ENCODE data around the gene SLC10A1.
"Not testable (repeated sequence)": the region's sequence is repeated elsewhere in the genome, so short reads cannot be mapped to it uniquely, and the experiment has no call there.

Gene SLC10A1

DNA sequence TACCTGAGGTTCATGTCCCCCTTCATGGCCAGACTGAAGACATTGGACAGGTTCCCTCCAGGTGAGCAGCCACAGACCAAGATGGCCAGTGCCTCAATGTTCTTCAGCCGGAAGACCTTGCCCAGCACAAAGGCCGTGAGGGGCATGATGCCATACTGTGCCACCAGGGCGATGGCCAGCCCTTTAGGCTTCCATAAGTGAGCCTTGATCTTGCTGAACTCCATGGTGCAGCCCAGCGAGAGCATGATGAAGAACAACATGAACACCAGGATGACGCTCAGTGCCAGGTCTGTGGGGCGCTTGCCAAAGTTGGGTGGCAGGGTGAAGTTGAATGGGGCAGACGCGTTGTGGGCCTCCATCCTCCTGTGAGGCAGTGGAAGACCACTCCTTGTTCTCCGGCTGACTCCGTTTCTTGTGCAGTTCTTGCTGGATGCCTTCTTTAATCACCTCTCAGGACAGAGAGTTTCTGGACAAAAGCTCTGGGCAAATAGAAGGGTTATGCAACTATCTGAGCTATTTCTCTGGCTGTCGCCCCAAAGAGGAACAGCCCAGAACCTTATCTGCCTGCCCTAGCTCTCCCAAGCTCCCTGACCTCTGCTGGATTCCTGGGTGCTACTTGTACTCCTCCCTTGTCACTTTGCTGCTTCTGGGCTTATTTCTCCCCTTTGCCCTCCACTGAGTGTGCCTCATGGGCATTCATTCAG is at the start of gene SLC10A1:
Gene SLC10A1, minus strand, starts transcription at position 445 of the 704 bp plus-strand sequence. Its CDS starts 86 bp downstream, at position 359.
- DNase-seq (ENCODE audit: low read depth, low spot score): no peak

DNA sequence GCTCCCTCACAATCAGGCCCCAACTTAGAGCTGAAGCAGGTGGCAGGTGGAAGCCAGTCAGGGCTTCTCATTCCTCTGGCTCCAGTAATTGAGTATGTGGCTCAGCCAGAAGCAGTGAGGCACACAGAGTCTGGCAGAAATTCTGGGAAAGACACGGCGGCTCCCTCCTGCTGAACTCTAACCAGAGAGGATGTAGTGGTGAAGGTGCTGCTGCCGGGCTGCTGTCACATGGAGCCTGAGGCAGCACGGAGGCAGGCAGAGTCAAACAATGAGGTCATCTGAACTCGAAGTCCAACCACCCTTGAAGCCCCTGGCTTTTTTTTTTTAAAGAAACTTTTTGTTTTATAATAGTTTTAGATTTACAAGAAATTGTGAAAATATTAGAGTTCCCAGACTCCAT is 48.7 kb upstream of the SLC10A1 start:
- DNase-seq (ENCODE audit: low read depth, low spot score): no peak

- DNase-seq (ENCODE audit: low read depth, low spot score): no peak
These were observed 48.1 kb upstream of the SLC10A1 start for GRCh38 chr14:69845050-69845581.

DNA sequence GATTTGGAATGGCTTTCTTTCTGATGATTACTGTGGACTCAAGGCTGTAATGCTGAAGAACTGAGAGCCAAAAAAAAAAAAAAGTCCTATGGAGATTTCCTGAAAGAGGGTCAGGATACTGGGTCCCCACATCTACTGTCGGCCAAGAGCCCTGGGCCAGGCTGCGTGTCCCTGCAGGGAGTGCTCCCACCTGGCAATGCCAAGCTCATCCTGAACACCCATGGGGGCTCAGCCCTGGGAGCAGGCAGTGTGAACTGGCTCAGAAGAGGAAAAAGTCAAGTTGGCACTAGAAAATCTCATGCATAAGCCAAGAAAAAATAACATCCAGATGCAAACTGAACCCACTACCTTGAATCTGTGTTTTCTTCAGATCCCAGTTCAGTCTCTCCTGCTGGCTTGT is 47.1 kb upstream of the SLC10A1 start:
- DNase-seq (ENCODE audit: low read depth, low spot score): no peak

DNA sequence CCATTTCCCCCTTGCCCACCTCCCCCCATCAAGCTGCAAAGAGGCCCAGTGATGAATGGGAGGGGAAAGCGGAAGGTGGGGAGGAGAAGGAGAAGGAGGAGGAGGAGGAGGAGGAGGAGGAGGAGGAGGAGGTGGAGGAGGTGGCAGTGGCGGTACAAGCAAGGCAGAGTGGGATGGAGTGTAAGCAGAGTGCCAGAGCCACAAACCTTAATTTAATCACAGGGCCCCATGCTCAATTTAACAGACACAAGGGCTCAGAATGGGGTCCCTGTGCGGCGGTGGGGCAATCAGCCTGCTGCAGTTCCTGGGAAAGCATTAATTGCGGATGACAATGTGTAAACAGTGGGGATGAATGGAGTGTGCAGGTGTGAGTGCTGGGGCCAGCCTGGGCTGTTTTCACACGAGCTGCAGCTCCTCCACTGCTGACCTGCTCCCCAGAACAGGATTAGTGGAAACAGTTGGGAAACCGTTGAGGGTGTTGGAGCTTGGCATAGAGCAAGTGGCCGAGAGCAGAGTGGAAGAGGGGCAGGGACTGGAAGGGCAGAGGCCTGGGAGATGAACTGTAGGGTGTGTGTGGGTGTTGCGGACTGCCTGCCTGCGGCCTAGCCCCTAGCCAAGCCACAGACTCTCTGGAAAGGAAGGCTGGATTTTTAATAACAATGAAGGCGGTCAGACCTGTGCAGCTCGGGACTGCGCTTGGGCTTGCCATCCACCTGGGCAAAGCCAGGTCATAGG is 45.8 kb upstream of the SLC10A1 start:
- DNase-seq (ENCODE audit: low read depth, low spot score): no peak

DNA sequence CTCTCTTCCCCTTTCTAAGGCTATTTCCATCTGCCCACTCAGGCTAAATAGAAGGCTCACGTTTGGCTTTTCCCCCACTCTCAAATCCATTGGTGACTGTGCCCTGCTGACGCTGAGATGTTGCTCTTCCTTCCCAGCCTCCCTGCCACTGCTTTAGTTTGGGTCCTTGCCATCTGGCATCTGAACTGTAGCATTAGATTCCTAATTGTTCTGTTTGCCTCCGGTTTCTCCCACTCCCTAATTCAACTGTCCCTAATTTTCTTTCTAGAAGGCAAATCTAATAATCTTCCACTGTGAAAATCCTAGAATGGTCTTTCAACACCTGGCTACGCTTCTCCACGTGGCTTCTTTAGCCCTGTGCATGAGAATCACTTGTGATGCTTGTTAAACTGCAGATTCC is 44.6 kb upstream of the SLC10A1 start:
- DNase-seq (ENCODE audit: low read depth, low spot score): no peak

DNA sequence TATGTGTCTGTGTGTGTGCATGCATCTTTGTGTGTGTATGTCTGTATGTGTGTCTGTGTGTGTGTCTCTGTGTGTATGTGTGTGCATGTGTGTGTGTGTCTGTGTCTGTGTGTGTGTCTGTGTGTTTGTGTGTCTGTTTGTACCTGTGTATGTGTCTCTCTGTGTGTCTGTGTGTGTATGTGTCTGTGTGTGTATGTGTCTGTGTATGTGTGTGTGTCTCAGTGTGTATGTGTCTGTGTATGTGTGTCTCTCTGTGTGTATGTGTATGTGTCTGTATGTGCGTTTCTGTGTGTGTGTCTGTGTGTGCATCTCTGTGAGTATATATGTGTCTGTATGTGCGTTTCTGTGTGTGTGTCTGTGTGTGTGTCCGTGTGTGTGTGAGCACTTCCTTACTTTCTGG is 42.6 kb upstream of the SLC10A1 start:
- no peak for DNase-seq (ENCODE audit: low read depth, low spot score)

DNA sequence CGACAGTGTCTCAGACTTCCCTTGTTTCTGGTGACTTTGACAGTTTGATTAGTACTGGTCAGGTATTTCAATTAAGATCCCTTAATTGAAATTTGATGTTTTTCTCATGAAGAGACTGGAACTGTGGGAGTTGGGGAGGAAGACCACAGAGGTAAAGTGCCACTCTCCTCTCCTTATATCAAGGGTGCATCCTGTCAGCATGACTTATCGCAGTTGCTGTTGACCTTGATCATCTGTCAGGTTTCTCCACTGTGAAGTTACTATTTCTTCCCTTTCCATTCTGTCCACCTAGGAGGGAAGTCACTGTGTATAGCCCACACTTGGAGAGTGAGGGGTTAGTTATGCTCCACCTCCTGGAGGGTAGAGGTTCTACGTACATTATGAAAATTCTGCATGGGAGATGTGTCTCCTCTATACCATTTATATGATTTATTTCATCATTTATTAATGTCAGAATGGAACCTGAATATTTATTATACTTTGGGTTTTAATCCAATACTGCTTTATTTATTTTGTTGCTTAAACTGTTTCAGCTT is 41.9 kb upstream of the SLC10A1 start:
- no peak for DNase-seq (ENCODE audit: low read depth, low spot score)

GRCh38 chr14:69828879-69829278 is 31.8 kb upstream of the SLC10A1 start:
- DNase-seq (ENCODE audit: low read depth, low spot score): no peak

GRCh38 chr14:69828354-69828753 is 31.3 kb upstream of the SLC10A1 start:
- DNase-seq (ENCODE audit: low read depth, low spot score): no peak

DNA sequence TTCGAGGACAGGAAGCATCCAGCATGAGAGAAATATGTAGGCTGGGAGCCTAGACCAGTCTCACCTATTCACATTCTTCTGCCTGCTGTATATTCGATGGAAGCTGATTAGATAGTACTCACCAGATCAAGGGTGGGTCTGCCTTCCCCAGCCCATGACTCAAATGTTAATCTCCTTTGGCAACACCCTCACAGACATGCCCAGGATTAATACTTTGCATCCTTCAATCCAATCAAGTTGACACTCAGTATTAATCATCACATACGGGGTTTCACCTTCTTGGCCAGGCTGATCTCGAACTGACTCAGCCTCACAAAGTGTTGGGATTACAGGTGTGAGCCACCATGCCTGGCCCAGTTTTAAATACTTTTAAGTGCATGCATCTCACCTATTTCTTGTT is 30.5 kb upstream of the SLC10A1 start:
- no peak for DNase-seq (ENCODE audit: low read depth, low spot score)

- DNase-seq (ENCODE audit: low read depth, low spot score): no peak
These were observed 25.4 kb upstream of the SLC10A1 start for GRCh38 chr14:69822456-69822855.

DNA sequence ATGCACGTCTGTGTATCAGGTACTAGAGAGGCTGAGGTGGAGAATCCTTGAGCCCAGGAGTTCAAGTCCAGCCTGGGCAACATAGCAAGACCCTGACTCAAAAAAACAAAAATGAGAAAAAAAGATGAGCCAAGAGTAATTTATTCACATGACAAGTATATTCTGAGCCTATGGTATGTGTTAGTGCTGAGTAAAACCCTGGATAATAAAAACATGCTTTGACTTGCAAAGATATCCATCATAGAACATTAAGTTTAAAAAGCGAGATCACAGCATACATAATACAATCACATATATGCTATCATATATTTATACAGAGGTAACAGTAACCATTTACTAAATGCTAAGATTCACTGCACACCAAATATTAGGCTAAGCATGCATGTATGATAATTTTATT is 23.9 kb upstream of the SLC10A1 start:
- DNase-seq (ENCODE audit: low read depth, low spot score): no peak

DNA sequence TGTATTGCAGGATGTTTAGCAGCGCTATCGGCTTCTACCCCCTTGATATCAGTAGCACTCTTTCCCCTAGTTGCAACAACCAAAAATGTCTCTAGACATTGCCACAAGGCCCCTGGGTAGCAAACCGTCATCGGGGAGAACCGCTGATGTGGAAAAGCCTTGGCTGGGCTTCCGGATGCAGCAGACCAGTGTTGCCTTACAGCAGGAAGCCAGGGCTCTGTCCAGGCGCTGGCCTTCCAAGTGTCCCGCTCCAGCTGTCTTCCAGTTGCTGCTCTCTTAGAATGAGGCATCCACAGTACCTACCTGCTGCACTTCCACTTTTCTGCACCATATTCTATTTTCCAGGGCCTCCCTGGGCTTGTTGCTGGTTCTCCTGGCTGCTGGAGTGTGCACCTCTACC is 22.6 kb upstream of the SLC10A1 start:
- DNase-seq (ENCODE audit: low read depth, low spot score): no peak

- DNase-seq (ENCODE audit: low read depth, low spot score): peak; percentile 16
These were observed 21.7 kb upstream of the SLC10A1 start for GRCh38 chr14:69818758-69819191.

GRCh38 chr14:69816216-69816615 is 19.2 kb upstream of the SLC10A1 start:
- DNase-seq (ENCODE audit: low read depth, low spot score): no peak

DNA sequence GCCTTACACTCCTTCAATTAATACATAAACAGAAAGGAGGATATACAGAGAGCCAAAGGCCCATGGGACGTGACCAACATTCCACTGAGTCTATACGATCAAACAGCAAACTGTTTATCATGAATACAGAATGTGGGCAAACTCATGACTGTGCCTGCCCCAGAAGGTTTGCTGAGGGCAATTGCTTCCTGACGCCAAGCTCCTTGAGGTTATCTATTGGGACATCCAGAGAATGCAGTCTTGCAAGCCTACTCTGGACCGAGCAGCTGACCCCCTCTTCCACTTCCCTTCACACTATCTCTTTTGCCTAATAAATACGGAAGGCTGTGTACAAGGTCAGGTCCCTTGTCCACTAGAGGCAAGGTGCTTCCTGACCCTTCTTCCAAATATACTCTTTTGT is 18.5 kb upstream of the SLC10A1 start:
- DNase-seq (ENCODE audit: low read depth, low spot score): no peak

DNA sequence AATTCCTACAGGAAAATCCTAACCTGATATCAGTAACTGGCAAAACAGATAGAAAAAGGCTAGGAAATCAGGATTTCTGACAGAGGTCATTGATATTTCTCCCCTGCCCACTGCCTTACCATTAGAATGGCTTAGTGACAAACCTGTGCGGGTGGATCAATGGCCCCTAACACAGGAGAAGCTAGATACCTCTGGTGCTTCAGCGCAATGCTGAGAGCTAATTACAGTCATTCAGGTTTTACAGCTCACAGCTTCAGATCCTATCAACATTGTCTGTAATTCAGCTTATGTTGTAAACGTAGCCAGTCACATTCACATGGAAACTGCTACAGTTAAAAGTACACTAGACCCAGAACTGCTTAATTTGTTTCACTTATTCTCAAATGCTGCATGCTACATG is 17.4 kb upstream of the SLC10A1 start:
- DNase-seq (ENCODE audit: low read depth, low spot score): no peak

- DNase-seq (ENCODE audit: low read depth, low spot score): not testable (repeated sequence)
These were observed 16.3 kb upstream of the SLC10A1 start for GRCh38 chr14:69813346-69813745.

DNA sequence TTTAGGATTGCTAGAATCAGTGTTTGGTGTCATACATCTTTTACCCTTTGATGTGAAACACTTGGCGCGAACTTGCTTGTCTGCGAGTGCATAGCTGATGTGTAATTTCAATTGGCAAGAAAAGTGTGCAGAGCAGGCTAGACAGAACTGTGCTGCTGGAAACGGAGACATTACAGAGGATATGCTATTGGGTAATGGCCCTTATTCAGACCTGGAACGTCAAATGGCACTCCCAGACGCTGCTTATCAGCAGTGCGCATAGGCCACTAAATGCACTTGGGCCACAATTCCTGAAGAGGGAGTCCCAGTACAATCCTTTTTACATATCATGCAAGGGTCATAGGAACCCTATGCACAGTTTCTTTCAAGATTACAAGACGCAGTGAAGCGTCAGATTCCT is 15.7 kb upstream of the SLC10A1 start:
- DNase-seq (ENCODE audit: low read depth, low spot score): no peak

DNA sequence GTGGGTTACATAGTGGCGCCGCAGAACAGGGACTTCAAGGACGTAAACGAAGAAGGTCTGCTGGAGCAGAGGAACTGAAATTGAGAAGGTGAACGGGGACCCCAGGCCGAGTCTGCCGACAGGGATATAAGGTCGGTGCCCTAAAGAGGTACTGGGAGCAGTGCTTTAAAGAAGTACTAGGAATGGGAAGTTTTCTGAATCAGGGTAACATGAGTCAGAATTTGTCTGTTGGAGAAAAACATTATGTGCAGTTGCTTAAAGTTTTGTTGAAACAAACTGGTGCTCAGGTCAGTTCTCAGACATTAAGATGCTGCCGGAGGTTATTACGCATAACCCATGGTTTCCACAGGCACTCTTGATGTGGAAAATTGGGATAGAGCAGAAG is 14.8 kb upstream of the SLC10A1 start:
- DNase-seq (ENCODE audit: low read depth, low spot score): no peak

GRCh38 chr14:69811227-69811867 is 14.3 kb upstream of the SLC10A1 start:
- DNase-seq (ENCODE audit: low read depth, low spot score): no peak

All from activated CD4-positive, CD25-positive, alpha-beta regulatory T cell treated with anti-CD3 and anti-CD28 coated beads, Interleukin-2, amount 50 U/mL, for 16 hours (primary cell).